ENCODE results near the gene CARD14.

CARD14 gene

DNA sequence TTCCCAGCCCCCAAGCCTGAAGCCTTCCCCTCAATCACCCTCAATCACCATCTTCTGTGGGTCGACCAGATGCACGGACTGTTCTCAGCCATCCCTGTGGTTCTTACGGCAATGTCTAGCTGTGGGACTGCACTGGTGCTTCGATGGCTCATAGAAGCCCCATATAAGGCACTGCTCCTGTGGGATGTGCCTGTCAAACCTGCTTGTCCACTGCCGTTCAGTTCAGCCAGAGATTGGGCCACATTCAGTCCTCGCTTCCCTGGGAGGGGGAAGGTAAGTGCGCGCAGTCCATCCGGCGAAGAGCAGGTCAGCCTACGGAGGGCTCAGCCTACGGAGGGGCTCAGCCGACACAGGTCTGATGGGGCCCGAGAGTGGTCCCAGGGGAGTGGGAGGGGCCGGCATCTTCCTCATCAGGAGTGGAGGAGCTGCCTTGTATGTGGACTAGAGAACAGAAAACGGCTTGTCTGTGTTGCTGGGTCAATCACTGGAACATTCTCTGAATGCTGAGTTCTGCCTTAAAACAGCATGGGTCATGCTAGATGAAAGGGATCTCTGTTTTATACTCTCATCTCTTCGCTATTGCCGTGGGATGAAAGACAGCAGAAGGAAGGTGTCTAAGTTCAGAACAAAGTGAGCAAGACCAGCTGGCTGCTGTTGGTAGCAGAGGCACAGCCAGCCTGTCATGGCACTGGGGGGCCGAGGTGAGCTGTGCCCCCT, at the start of gene CARD14:
Gene CARD14, plus strand, starts transcription at position 247 of the 717 bp plus-strand sequence. CDS start 11,409 bp downstream, outside the sequence.
- no peak for DNase-seq

- DNase-seq = no peak
Measured at GRCh38 chr17:80122026-80122575, 47.7 kb upstream of the CARD14 start.

- DNase-seq = no peak
Measured at GRCh38 chr17:80122926-80123505, 46.8 kb upstream of the CARD14 start.

DNA sequence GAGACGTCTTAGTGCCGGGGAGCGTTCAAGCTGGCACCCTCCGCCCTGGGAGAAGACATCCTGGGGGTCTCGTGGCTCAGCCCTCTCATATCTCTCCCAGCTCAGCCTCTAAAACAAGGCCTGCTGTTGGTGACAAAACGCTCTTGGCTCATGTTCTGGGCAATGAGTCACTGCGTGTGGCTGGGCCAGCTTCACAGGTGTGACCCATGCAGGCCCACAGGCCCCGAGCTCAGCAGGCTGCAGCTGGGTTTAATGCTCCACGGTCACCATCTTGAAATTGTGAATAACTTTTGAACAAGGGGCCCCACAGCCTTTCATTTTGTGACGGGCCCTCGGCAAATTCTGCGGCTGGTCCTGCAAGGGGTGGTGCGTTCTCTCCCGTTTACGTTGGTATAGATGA, 46.0 kb upstream of the CARD14 start:
- DNase-seq = no peak

DNA sequence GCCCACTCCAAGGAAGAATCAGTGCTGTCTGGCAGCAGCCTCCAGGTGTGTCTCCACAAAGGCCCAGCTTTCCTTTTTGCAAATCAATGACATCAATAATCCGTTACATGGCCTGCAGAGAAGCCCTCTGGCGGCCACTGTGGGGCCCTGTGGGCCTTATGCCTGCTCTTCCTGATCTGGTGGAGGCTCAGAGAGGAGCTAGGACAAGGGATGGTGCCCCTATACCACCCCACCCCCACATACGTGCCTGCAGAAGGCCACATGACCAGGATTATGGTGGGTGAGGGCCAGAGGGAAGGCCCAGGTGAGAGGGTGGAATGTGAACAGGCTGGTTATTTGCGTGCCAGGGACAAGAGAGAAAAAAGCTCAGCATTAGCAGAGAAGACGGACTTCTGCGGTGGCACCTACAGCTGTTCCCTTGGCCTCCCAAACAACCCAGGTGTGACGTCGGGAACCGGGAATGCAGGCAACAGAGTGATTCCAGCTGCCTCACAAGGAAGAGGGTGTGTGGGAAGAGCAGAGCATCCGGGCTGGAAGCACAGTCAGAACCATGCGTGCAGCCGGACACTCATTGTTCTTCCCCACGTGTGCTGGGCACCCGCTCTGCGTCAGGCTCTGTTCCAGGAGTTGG, 45.4 kb upstream of the CARD14 start:
- DNase-seq = no peak

GRCh38 chr17:80125656-80126448, 44.0 kb upstream of the CARD14 start:
- DNase-seq = no peak

GRCh38 chr17:80126449-80126715, 43.4 kb upstream of the CARD14 start:
- DNase-seq = no peak

DNA sequence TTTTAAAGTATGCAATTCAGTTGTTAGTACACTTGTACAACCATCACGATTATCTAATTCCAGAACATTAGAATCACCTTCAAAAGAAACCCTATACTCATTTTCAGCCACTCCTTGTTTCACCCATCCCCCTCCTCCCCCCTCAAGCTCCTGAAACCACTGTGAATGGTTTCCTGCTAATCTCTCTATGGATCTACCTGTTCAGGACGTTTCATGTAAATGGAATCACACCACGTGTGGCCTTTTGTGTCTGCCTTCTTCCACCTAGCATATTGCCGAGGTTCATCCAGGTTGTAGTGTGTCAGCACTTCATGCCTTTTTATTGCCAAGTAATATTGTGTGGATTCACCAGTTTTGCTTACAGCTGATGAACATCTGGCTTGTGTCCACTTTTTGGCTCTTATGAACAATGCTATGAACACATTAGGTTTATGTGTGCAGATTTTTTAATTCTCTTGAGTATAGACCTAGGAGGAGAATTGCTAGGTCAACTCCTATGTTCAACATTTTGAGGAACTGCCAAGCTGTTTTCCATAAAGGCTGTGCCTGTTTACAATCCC, 40.7 kb upstream of the CARD14 start:
- no peak for DNase-seq

- DNase-seq = no peak
Measured at GRCh38 chr17:80130992-80131391, 38.8 kb upstream of the CARD14 start.

DNA sequence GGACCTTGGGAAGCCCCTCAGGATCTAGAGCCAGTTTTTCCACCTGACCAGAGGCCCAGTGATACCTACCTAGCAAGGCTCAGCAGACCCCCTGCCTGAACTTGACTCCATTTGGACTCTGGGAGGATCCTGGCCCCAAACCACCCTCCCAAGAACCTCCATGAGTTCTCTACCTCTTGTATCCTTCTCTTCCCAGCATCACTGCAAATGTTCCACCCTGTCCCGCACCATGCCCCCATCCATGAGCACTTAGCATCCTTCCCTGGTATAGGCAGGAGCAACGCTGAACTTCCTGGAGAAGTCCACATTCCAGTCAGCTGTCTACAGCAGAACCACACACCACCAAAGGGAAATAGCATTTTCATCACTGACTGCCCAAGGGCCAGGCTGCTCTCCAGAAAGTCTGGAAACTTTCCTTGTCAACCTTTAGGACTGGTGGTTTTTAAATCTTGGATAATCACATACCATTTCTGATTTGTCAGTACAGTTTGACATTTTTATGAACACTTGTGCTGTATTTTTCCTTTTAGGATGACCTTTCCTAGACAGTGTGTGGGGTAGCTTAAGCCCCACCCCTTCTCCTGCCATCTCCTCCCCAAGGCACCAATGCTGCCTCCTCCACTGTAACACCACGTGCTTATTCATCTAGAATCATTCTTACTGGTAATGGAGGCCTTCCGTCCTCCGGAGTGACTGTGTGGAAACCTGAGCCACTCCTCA, 36.8 kb upstream of the CARD14 start:
- no peak for DNase-seq

DNA sequence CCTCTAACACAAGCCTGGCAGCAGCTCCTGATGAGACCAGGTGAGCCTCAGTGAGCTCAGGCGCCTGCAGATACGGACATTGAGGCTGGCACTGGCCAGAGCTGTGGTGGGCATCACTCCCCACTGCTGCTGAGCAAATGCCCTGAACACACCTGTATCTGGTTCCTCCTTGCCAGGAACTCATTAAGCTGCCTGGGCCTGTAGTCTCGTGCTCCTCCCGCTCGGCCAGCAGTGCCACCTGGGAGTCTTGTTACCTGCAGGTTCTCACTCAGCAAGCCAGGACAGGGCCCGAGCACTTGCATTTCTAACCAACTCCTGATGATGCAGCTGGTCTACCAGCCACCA, 36.2 kb upstream of the CARD14 start:
- no peak for DNase-seq

GRCh38 chr17:80137131-80137530, 32.7 kb upstream of the CARD14 start:
- DNase-seq = no peak

GRCh38 chr17:80138856-80139426, 30.9 kb upstream of the CARD14 start:
- no peak for DNase-seq

DNA sequence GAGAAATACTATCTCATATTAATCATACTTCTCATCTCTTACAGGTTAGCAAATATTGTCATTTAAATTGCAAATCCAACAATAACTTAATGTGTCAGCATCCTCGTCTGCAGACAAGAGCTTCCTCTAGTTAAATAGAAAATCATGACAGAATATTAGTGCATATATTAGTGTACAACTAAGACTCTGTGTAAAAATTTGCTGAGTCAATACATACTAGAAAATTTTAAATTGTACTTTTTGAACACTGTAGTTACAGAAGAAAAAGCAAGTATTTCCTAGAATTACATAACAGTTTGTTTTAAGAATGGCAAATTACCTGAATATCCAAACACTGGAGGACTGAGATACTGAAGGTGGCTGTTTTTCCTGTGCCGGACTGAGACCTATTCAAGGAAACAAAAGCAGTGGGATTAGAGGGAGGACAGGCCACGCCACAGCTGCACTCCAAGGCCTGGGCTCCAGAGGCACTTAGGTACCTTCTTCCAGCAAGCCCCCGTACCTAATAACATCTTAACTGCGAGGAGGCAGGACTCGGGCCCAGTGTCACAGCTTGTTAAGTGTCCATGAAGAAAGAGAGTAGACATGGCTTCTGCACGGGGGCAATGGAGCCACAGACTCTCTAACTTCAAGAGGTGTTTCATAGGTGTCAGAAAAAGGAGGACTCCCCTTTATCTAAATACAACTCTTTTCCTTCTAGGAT, 28.2 kb upstream of the CARD14 start:
- DNase-seq = no peak

DNA sequence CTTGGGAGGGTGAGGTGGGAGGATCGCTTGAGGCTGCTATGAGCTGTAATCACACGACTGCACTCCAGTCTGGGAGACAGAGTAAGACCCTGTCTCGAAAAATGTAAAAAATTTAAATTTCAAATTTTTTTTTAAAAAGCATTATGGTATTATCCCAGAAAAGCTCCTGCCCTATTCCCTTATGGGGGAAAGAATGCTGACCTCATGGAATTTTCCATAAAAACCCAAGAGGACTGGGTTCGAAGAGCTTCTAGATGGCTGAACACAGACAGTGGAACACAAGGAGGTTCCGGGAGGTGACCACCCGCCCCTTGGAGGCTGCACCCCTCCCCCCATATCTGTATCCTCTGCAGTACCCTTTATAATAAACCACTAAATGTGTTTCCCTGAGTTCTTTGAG, 26.9 kb upstream of the CARD14 start:
- no peak for DNase-seq

GRCh38 chr17:80145076-80146075, 24.5 kb upstream of the CARD14 start:
- no peak for DNase-seq

- DNase-seq = peak; percentile 36
Measured at GRCh38 chr17:80146121-80147034, 23.5 kb upstream of the CARD14 start.

GRCh38 chr17:80147035-80147822, 22.6 kb upstream of the CARD14 start, which contains the start of gene EIF4A3:
TSS of gene EIF4A3 (minus strand) at chr17:80147128. CDS start at chr17:80146961, 167 bp downstream.
- DNase-seq = peak; percentile 98
